ENCODE data around the gene BBC3.
A peak's percentile ranks its signal among the peaks of the same experiment; 100 is the strongest.
"Not testable (repeated sequence)": the region's sequence is repeated elsewhere in the genome, so short reads cannot be mapped to it uniquely, and the experiment has no call there.

The BBC3 gene
- total RNA-seq: 7.9 to 34.9 reads per million in 2 experiments

GRCh38 chr19:47230921-47231214, at the start of gene BBC3:
TSS of gene BBC3 (minus strand) at chr19:47231199. CDS start at chr19:47228431, 2,768 bp downstream.
- no peak for DNase-seq (ENCODE audit: low read depth)

GRCh38 chr19:47280183-47280797, 49.3 kb upstream of the BBC3 start:
- peak; percentile 37 for DNase-seq (ENCODE audit: low read depth)

GRCh38 chr19:47276513-47276912, 45.5 kb upstream of the BBC3 start:
- DNase-seq (ENCODE audit: low read depth): not testable (repeated sequence)

- DNase-seq (ENCODE audit: low read depth): no peak
Observed at GRCh38 chr19:47275791-47276461, 44.9 kb upstream of the BBC3 start.

GRCh38 chr19:47274891-47275761, 44.1 kb upstream of the BBC3 start:
- DNase-seq (ENCODE audit: low read depth): no peak

GRCh38 chr19:47274071-47274890, 43.3 kb upstream of the BBC3 start, which contains the start of gene INAFM1:
TSS of gene INAFM1 (plus strand) at chr19:47274885. CDS start at chr19:47274920, 35 bp downstream.
- peak; percentile 100 for DNase-seq (ENCODE audit: low read depth)

GRCh38 chr19:47273313-47274070, 42.5 kb upstream of the BBC3 start:
- DNase-seq (ENCODE audit: low read depth): peak; percentile 83

- DNase-seq (ENCODE audit: low read depth): peak; percentile 44
Observed at GRCh38 chr19:47272448-47273312, 41.7 kb upstream of the BBC3 start.

- DNase-seq (ENCODE audit: low read depth): no peak
Observed at GRCh38 chr19:47271949-47272348, 41.0 kb upstream of the BBC3 start.

- no peak for DNase-seq (ENCODE audit: low read depth)
Observed at GRCh38 chr19:47270408-47270807, 39.4 kb upstream of the BBC3 start.

GRCh38 chr19:47269596-47269995, 38.6 kb upstream of the BBC3 start:
- DNase-seq (ENCODE audit: low read depth): no peak

- DNase-seq (ENCODE audit: low read depth): no peak
Observed at GRCh38 chr19:47268028-47268427, 37.0 kb upstream of the BBC3 start.

GRCh38 chr19:47267350-47267759, 36.4 kb upstream of the BBC3 start:
- no peak for DNase-seq (ENCODE audit: low read depth)

GRCh38 chr19:47266401-47266941, 35.5 kb upstream of the BBC3 start:
- DNase-seq (ENCODE audit: low read depth): no peak

- DNase-seq (ENCODE audit: low read depth): no peak
Observed at GRCh38 chr19:47264629-47265028, 33.6 kb upstream of the BBC3 start.

GRCh38 chr19:47261946-47262793, 31.2 kb upstream of the BBC3 start:
- DNase-seq (ENCODE audit: low read depth): not testable (repeated sequence)

GRCh38 chr19:47260476-47260875, 29.5 kb upstream of the BBC3 start:
- no peak for DNase-seq (ENCODE audit: low read depth)

GRCh38 chr19:47258895-47259555, 28.0 kb upstream of the BBC3 start:
- DNase-seq (ENCODE audit: low read depth): no peak
